ENCODE results near the gene TMA7B.

DNA sequence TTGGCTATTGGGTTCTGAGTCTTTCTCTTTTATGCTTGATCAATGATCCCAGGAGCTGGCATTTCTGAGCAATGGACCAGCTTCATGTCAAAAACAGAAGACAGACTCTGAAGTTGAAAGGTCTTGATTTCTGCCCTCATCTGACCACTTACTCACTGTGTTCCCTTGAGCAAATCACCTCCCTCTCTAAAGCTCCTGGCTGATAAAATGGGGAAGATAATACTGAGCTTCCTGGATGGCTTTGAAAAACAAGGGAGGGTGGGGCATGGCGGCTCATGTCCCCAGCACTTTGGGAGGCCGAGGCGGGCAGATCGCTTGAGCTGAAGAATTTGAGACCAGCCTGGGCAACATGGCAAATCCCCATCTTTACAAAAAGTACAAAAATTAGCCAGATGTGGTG lies 40.9 kb downstream of the TMA7B start:
- no peak for TF ChIP-seq EZH2phosphoT487 (IDR thresholded peaks at IDR 0.05; ENCODE audit: insufficient read depth, low read depth)
- TF ChIP-seq EZH2 (IDR thresholded peaks at IDR 0.05; ENCODE audit: insufficient read depth, poor library complexity, severe bottlenecking), result no peak
